ENCODE results near the gene CARS2.

- TF ChIP-seq CTCF (conservative IDR thresholded peaks at IDR 0.05 in 1 of 2, IDR thresholded peaks at IDR 0.05 in 1 of 2; ENCODE audit: extremely low read depth in 1 of 2, insufficient read depth in 1 of 2, low read depth in 1 of 2, low read length in 2 of 2) (no peak), EZH2 (IDR thresholded peaks at IDR 0.05; ENCODE audit: borderline replicate concordance, low read length) (no peak)
These were observed 8.1 kb downstream of the CARS2 start for GRCh38 chr13:110697842-110698241.
